PC-3 (cell line): Measurements from ENCODE around the gene FPR1.

Source experiments
- EZH2phosphoT487 ChIP-seq: fragments of 300-600 bp; sonication (generic); IDR thresholded peaks from 2 replicates; pipeline ENCODE4 v1.6.1; 2018; ENCODE audit warnings: mild to moderate bottlenecking, antibody characterized with exemption, low read length, borderline replicate concordance
- TF ChIP-seq, protein P1 (sequence below): fragments of 300-600 bp; sonication (generic); conservative IDR thresholded peaks from 2 replicates; pipeline ENCODE4 v1.5.1; 2017; ENCODE audit warnings: antibody characterized with exemption, low read depth, mild to moderate bottlenecking, low read length

DNA sequence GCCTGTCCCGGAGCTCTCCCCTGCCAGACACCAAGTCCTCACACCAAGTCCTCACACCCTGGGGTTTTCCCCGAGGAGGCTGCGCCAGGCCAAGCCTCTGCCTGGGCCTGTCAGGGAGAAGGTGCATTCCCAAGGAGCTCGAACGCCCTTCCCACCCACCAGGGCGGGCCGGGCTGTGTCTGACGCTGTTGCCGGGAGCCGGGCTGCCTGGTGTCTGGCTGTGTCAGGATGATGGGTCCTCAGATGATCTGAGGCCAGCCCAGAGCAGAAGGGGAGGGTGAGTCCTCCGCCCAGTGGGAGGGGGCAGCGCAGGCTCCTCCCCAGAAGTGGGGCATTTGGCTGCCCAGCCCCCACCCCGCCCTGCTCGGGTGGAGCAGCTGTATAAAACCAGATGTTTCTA, 25.6 kb downstream of the FPR1 start:
- TF ChIP-seq, protein P1, sequence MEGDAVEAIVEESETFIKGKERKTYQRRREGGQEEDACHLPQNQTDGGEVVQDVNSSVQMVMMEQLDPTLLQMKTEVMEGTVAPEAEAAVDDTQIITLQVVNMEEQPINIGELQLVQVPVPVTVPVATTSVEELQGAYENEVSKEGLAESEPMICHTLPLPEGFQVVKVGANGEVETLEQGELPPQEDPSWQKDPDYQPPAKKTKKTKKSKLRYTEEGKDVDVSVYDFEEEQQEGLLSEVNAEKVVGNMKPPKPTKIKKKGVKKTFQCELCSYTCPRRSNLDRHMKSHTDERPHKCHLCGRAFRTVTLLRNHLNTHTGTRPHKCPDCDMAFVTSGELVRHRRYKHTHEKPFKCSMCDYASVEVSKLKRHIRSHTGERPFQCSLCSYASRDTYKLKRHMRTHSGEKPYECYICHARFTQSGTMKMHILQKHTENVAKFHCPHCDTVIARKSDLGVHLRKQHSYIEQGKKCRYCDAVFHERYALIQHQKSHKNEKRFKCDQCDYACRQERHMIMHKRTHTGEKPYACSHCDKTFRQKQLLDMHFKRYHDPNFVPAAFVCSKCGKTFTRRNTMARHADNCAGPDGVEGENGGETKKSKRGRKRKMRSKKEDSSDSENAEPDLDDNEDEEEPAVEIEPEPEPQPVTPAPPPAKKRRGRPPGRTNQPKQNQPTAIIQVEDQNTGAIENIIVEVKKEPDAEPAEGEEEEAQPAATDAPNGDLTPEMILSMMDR, result no peak
- no peak for TF ChIP-seq EZH2phosphoT487
